Peyer's patch (tissue), 4 donors: ENCODE results near the gene NFASC. TPM values are rescaled to one million over a fixed set of nuclear protein-coding genes. Genes with fewer than 3 reads are reported as not detected.

Experiments
- DNase-seq, 3 donors: peaks; one replicate each; pipeline ENCODE4 v3.0.0-alpha.2; 2017 to 2019
- H3K27ac ChIP-seq, 4 donors: fragments of 200-600 bp; sonication (generic); one replicate each; pipeline ENCODE4 v1.5.1; 2016 to 2019
- H3K27me3 ChIP-seq, 2 donors: fragments of 200-600 bp; sonication (generic); one replicate each; pipeline ENCODE4 v1.5.1; 2019
- H3K36me3 ChIP-seq, 3 donors: fragments of 200-600 bp; sonication (generic); one replicate each; pipeline ENCODE4 v1.5.1; 2016 to 2019
- H3K4me1 ChIP-seq, 4 donors: fragments of 200-600 bp; sonication (generic); one replicate each; pipeline ENCODE4 v1.5.1; 2016 to 2019
- H3K4me3 ChIP-seq, 4 donors: fragments of 200-600 bp; sonication (generic); 1 replicate in 3 of 4; 2 replicates in 1 of 4; pipeline ENCODE4 v1.5.1; 2016 to 2019; ENCODE audit warnings: mild to moderate bottlenecking in 1 of 4
- H3K9me3 ChIP-seq, 4 donors: fragments of 200-600 bp; sonication (generic); one replicate each; pipeline ENCODE4 v1.5.1; 2016 to 2019; ENCODE audit warnings: mild to moderate bottlenecking in 1 of 4
- CTCF ChIP-seq, 6 experiments: fragments of 450-650 bp in 4 of 6; fragments of 200-600 bp in 2 of 6; sonication (generic) in 1 of 6; IDR thresholded peaks; one replicate each; pipeline ENCODE4 v1.5.1; 2017 to 2019; ENCODE audit warnings: antibody characterized with exemption in 6 of 6, mild to moderate bottlenecking in 3 of 6, moderate library complexity in 1 of 6
- POLR2A ChIP-seq, 2 donors: fragments of 450-650 bp; IDR thresholded peaks; one replicate each; pipeline ENCODE4 v1.5.1; 2017; ENCODE audit warnings: antibody characterized with exemption in 2 of 2, mild to moderate bottlenecking in 2 of 2, moderate library complexity in 2 of 2
- total RNA-seq, 4 donors: library from RNA; depleted of rRNA; stranded (reverse); fragments of >200 nt; gene quantifications; one replicate each; pipeline ENCODE4 v1.1.0, GENCODE V29; 2016

Gene NFASC
- total RNA-seq, 4 donors from 2014 or later: 3.2 to 90.0 (median 13.2) TPM

- Histone ChIP-seq H3K36me3 (no peaks in the 10 kb centered on the region), H3K4me3 (no peak overlapping the region), H3K27me3 (no peaks in the 10 kb centered on the region), H3K9me3 (no peaks in the 10 kb centered on the region), H3K4me1 (no peaks in the 10 kb centered on the region), H3K27ac (no peak overlapping the region)
- TF ChIP-seq POLR2A (IDR thresholded peaks at IDR 0.05) (no peak), CTCF (IDR thresholded peaks at IDR 0.05) (no peak)
- DNase-seq: no peak
Measured at GRCh38 chr1:204835737-204836136, 34.9 kb upstream of the NFASC start.

- H3K27me3 ChIP-seq: no peaks in the 10 kb centered on the region
- no peaks in the 10 kb centered on the region for H3K36me3 ChIP-seq
- no peak for TF ChIP-seq CTCF (IDR thresholded peaks at IDR 0.05)
- TF ChIP-seq POLR2A (IDR thresholded peaks at IDR 0.05): no peak
- no peaks in the 10 kb centered on the region for H3K4me1 ChIP-seq
- no peak overlapping the region for H3K4me3 ChIP-seq
- DNase-seq: no peak
- no peak overlapping the region for H3K27ac ChIP-seq
- H3K9me3 ChIP-seq: no peaks in the 10 kb centered on the region
Measured at GRCh38 chr1:204836856-204837255, 33.8 kb upstream of the NFASC start.

GRCh38 chr1:204837440-204838084, 33.1 kb upstream of the NFASC start:
- H3K27ac ChIP-seq: no peak overlapping the region
- no peak for DNase-seq
- H3K4me1 ChIP-seq: no peaks in the 10 kb centered on the region
- H3K4me3 ChIP-seq: no peak overlapping the region
- H3K9me3 ChIP-seq: no peaks in the 10 kb centered on the region
- no peaks in the 10 kb centered on the region for H3K27me3 ChIP-seq
- no peak for TF ChIP-seq POLR2A (IDR thresholded peaks at IDR 0.05)
- TF ChIP-seq CTCF (IDR thresholded peaks at IDR 0.05): no peak
- H3K36me3 ChIP-seq: no peaks in the 10 kb centered on the region

GRCh38 chr1:204841316-204841715, 29.3 kb upstream of the NFASC start:
- no peaks in the 10 kb centered on the region for H3K9me3 ChIP-seq
- H3K27ac ChIP-seq: no peak overlapping the region
- H3K4me3 ChIP-seq: no peak overlapping the region
- H3K36me3 ChIP-seq: no peaks in the 10 kb centered on the region
- DNase-seq: no peak
- H3K27me3 ChIP-seq: no peaks in the 10 kb centered on the region
- no peaks in the 10 kb centered on the region for H3K4me1 ChIP-seq
- TF ChIP-seq CTCF (IDR thresholded peaks at IDR 0.05) (no peak), POLR2A (IDR thresholded peaks at IDR 0.05) (no peak)

- Histone ChIP-seq H3K27me3 (no peaks in the 10 kb centered on the region), H3K4me1 (no peaks in the 10 kb centered on the region), H3K36me3 (no peaks in the 10 kb centered on the region), H3K4me3 (no peak overlapping the region), H3K9me3 (no peaks in the 10 kb centered on the region), H3K27ac (no peak overlapping the region)
- peak in 1 of 3 donors; percentile 20 for DNase-seq
- TF ChIP-seq CTCF (IDR thresholded peaks at IDR 0.05) (no peak), POLR2A (IDR thresholded peaks at IDR 0.05) (no peak)
Measured at GRCh38 chr1:204841798-204842197, 28.9 kb upstream of the NFASC start.

GRCh38 chr1:204842369-204842768, 28.3 kb upstream of the NFASC start:
- no peak overlapping the region for H3K4me3 ChIP-seq
- H3K36me3 ChIP-seq: no peaks in the 10 kb centered on the region
- TF ChIP-seq POLR2A (IDR thresholded peaks at IDR 0.05) (no peak), CTCF (IDR thresholded peaks at IDR 0.05) (no peak)
- H3K27me3 ChIP-seq: no peaks in the 10 kb centered on the region
- H3K27ac ChIP-seq: no peak overlapping the region
- DNase-seq: no peak
- no peaks in the 10 kb centered on the region for H3K4me1 ChIP-seq
- H3K9me3 ChIP-seq: no peaks in the 10 kb centered on the region
